ENCODE results near the gene BRPF1. TPM values are rescaled to one million over a fixed set of nuclear protein-coding genes. Genes with fewer than 3 reads are reported as not detected.

The BRPF1 gene
- total and polyA plus RNA-seq, 10 of the 15 experiments (the other 5 are each of a cell fraction or from before 2014, with no cell fraction given) = 1.2 to 25.3 (median 13.6) TPM

DNA sequence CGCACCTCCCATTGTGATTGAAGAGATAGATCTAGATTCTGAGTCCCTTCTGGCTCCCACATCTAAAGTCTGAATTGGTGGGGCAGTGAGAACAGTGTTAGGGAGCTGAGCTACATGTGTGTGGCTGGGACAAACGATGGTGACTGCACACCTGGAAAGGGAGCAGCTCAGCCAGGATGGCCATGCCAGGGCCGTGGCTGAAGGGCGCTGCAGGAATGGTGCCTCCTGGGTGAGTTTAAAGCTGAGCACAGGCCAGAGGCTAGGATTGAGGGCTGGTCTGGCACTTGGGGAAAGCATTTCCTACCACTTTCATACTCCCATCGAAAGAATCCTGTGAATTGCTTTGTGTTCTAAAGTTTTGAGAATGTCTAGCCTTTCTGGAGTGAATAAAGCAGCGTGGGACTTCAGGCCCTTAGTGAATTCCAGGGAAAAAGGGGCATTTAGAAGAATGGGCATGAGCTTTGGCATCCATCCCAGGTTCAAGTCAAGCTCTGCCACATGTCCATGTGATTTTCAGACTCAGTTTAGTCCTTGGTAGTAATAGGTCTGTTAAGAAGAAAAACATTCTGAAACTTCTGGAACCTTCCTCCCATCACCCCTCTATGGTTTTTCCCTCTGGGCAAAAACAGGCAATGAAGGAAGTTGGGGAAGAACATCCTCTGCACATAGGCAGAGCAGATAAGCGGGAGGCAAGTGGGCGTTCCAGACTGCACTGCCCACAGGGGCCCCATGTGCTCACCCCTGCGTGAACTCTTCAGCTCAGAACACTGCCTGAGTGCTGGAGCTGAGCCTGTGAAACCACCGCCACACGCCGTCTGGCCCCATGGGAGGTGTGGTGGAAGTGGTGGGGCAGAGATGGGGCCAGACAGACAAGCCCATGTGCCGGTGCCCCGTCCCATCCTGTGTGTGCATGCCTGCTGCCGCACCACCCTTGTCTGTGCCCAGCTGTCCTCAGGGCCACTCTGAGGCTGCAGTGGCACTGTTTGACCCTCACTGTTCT, 40.8 kb upstream of the BRPF1 start (continued):
- TF ChIP-seq PAX5 (IDR thresholded peaks at IDR 0.05; ENCODE audit: borderline replicate concordance, low read depth, low read length) (peak; percentile 94), MEF2B (IDR thresholded peaks at IDR 0.05; ENCODE audit: partially characterized antibody, poor library complexity, severe bottlenecking) (peak; percentile 94), NFXL1 (IDR thresholded peaks at IDR 0.05; ENCODE audit: borderline replicate concordance) (no peak), MEF2A (IDR thresholded peaks at IDR 0.05; ENCODE audit: insufficient read depth, low read depth, low read length) (no peak), RBBP5 (conservative IDR thresholded peaks at IDR 0.05) (no peak), FOXM1 (IDR thresholded peaks at IDR 0.05; ENCODE audit: low read depth, low read length) (no peak), HDGF (IDR thresholded peaks at IDR 0.05) (peak; percentile 74; the same call in 1 of the 2 replicates), MTA2 (IDR thresholded peaks at IDR 0.05; ENCODE audit: low read depth) (0 out of 2 replicates have a peak, but pooled peaks have one; percentile 17), CHD4 (IDR thresholded peaks at IDR 0.05) (no peak), PML (IDR thresholded peaks at IDR 0.05; ENCODE audit: low read length) (no peak), BCL11A (IDR thresholded peaks at IDR 0.05; ENCODE audit: low read depth, low read length) (0 out of 2 replicates have a peak, but pooled peaks have one; percentile 9), SMAD5 (IDR thresholded peaks at IDR 0.05; ENCODE audit: low read depth) (no peak), FOXK2 (IDR thresholded peaks at IDR 0.05) (no peak), EZH2 (IDR thresholded peaks at IDR 0.05; ENCODE audit: borderline replicate concordance, control insufficient read depth, low read depth, low read length) (no peak), JUND (IDR thresholded peaks at IDR 0.05; ENCODE audit: low read depth, low read length) (no peak), NFYB (IDR thresholded peaks at IDR 0.05; ENCODE audit: insufficient read depth, low read depth, low read length) (no peak), NR2F1 (conservative IDR thresholded peaks at IDR 0.05) (peak; percentile 75), RUNX3 (IDR thresholded peaks at IDR 0.05; ENCODE audit: low read length) (peak; percentile 74)
- TF ChIP-seq, protein P1, sequence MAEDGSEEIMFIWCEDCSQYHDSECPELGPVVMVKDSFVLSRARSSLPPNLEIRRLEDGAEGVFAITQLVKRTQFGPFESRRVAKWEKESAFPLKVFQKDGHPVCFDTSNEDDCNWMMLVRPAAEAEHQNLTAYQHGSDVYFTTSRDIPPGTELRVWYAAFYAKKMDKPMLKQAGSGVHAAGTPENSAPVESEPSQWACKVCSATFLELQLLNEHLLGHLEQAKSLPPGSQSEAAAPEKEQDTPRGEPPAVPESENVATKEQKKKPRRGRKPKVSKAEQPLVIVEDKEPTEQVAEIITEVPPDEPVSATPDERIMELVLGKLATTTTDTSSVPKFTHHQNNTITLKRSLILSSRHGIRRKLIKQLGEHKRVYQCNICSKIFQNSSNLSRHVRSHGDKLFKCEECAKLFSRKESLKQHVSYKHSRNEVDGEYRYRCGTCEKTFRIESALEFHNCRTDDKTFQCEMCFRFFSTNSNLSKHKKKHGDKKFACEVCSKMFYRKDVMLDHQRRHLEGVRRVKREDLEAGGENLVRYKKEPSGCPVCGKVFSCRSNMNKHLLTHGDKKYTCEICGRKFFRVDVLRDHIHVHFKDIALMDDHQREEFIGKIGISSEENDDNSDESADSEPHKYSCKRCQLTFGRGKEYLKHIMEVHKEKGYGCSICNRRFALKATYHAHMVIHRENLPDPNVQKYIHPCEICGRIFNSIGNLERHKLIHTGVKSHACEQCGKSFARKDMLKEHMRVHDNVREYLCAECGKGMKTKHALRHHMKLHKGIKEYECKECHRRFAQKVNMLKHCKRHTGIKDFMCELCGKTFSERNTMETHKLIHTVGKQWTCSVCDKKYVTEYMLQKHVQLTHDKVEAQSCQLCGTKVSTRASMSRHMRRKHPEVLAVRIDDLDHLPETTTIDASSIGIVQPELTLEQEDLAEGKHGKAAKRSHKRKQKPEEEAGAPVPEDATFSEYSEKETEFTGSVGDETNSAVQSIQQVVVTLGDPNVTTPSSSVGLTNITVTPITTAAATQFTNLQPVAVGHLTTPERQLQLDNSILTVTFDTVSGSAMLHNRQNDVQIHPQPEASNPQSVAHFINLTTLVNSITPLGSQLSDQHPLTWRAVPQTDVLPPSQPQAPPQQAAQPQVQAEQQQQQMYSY (CRISPR knock-in tag; IDR thresholded peaks at IDR 0.05) = no peak
- TF ChIP-seq, protein P2, sequence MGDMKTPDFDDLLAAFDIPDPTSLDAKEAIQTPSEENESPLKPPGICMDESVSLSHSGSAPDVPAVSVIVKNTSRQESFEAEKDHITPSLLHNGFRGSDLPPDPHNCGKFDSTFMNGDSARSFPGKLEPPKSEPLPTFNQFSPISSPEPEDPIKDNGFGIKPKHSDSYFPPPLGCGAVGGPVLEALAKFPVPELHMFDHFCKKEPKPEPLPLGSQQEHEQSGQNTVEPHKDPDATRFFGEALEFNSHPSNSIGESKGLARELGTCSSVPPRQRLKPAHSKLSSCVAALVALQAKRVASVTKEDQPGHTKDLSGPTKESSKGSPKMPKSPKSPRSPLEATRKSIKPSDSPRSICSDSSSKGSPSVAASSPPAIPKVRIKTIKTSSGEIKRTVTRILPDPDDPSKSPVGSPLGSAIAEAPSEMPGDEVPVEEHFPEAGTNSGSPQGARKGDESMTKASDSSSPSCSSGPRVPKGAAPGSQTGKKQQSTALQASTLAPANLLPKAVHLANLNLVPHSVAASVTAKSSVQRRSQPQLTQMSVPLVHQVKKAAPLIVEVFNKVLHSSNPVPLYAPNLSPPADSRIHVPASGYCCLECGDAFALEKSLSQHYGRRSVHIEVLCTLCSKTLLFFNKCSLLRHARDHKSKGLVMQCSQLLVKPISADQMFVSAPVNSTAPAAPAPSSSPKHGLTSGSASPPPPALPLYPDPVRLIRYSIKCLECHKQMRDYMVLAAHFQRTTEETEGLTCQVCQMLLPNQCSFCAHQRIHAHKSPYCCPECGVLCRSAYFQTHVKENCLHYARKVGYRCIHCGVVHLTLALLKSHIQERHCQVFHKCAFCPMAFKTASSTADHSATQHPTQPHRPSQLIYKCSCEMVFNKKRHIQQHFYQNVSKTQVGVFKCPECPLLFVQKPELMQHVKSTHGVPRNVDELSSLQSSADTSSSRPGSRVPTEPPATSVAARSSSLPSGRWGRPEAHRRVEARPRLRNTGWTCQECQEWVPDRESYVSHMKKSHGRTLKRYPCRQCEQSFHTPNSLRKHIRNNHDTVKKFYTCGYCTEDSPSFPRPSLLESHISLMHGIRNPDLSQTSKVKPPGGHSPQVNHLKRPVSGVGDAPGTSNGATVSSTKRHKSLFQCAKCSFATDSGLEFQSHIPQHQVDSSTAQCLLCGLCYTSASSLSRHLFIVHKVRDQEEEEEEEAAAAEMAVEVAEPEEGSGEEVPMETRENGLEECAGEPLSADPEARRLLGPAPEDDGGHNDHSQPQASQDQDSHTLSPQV (IDR thresholded peaks at IDR 0.05) = no peak
- TF ChIP-seq, protein P3, sequence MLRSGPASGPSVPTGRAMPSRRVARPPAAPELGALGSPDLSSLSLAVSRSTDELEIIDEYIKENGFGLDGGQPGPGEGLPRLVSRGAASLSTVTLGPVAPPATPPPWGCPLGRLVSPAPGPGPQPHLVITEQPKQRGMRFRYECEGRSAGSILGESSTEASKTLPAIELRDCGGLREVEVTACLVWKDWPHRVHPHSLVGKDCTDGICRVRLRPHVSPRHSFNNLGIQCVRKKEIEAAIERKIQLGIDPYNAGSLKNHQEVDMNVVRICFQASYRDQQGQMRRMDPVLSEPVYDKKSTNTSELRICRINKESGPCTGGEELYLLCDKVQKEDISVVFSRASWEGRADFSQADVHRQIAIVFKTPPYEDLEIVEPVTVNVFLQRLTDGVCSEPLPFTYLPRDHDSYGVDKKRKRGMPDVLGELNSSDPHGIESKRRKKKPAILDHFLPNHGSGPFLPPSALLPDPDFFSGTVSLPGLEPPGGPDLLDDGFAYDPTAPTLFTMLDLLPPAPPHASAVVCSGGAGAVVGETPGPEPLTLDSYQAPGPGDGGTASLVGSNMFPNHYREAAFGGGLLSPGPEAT (IDR thresholded peaks at IDR 0.05; ENCODE audit: low read depth) = peak; percentile 29; the same call in 1 of the 2 replicates

Measured in GM12878 (cell line).